Left colon (tissue), 2 donors: Measurements from ENCODE around the gene PRELP. TPM values are rescaled to one million over a fixed set of nuclear protein-coding genes. Genes with fewer than 3 reads are reported as not detected.

ENCODE experiments used
- ATAC-seq: fragments of 200-7000 bp; cut with Tn5 transposase; one replicate; pipeline ENCODE4 v1.9.1; 2020; ENCODE audit warnings: mild to moderate bottlenecking, moderate library complexity
- DNase-seq, 2 donors: peaks; one replicate each; pipeline ENCODE4 v3.0.0-alpha.2; 2020
- intact Hi-C, 2 donors: fragments of 100-400 bp; cut with DNase I in 1 of 2; cut with micrococcal nuclease in 1 of 2; formaldehyde crosslinking; loops; one replicate each; pipeline versions ENCODE4 v1.11.2 to v1.14.0; 2022; cut with DNase I, micrococcal nuclease
- total RNA-seq, 2 donors: library from RNA; stranded (reverse); fragmentation: NEBNext Ultra II Directional; extraction: Animal tissue kit (Norgen Biotek cat#: 25700); gene quantifications; one replicate each; pipeline ENCODE4 v1.2.1, GENCODE V29; 2021
- donor health status: DM: no; HTN: no; CAD: no.
- donor health status: DM: yes; HTN: yes; CAD: no.

The PRELP gene
- total RNA-seq, 2 donors from 2014 or later = 6.6 to 19.7 TPM

GRCh38 chr1:203528976-203529835 is 53.6 kb downstream of the PRELP start:
- DNase-seq (no peak), ATAC-seq (no peak)
- intact Hi-C loops = no loop called here

- intact Hi-C loops = no loop called here
- ATAC-seq = no peak
These were observed 55.5 kb downstream of the PRELP start for GRCh38 chr1:203531063-203531462.

GRCh38 chr1:203534012-203534411 is 58.4 kb downstream of the PRELP start:
- DNase-seq = no peak
- intact Hi-C loops = no loop called here
- no peak for ATAC-seq

More at GRCh38 chr1:203531063-203531462, 55.5 kb downstream of the PRELP start:
- DNase-seq = no peak

- intact Hi-C loops = no loop called here
- DNase-seq = peak; percentile 37 to 86
These were observed 58.9 kb downstream of the PRELP start for GRCh38 chr1:203534526-203534925.

GRCh38 chr1:203536575-203536974 is 61.0 kb downstream of the PRELP start:
- no peak for ATAC-seq
- intact Hi-C loops = no loop called here
- no peak for DNase-seq

More at GRCh38 chr1:203534526-203534925, 58.9 kb downstream of the PRELP start:
- ATAC-seq = peak; percentile 11

- intact Hi-C loops = no loop called here
- DNase-seq = no peak
- peak; percentile 46 for ATAC-seq
These were observed 61.4 kb downstream of the PRELP start for GRCh38 chr1:203536980-203537455.

GRCh38 chr1:203537806-203538464 is 62.3 kb downstream of the PRELP start:
- ATAC-seq (peak; percentile 66), DNase-seq (no peak)
- intact Hi-C loops = no loop called here

GRCh38 chr1:203538726-203539125 is 63.1 kb downstream of the PRELP start:
- DNase-seq (no peak), ATAC-seq (no peak)
- intact Hi-C loops = no loop called here

- intact Hi-C loops = no loop called here
- no peak for ATAC-seq
- DNase-seq = no peak
These were observed 64.4 kb downstream of the PRELP start for GRCh38 chr1:203539831-203540546.

Other genes starting within 250 kb of the PRELP start
- under 1 TPM in 1 of 2 donors, not detected in 1; 0.40 TPM for gene CHIT1, start 246.1 kb upstream of the PRELP start, total RNA-seq
- gene BTG2, start 170.3 kb upstream of the PRELP start, total RNA-seq = 10 to 100 TPM; 70.5 to 76.9 TPM
- gene FMOD, start 124.7 kb upstream of the PRELP start, total RNA-seq = 10 to 100 TPM; 25.2 to 29.6 TPM
- gene OPTC, start 18.3 kb downstream of the PRELP start, total RNA-seq = not detected
- gene ATP2B4, start 151.0 kb downstream of the PRELP start, total RNA-seq = 10 to 100 TPM; 17.4 to 55.8 TPM